ENCODE data around the gene KIAA1217. TPM values are rescaled to one million over a fixed set of nuclear protein-coding genes. Genes with fewer than 3 reads are reported as not detected.

KIAA1217 gene
- total RNA-seq, 1 experiment from 2014 or later = 23.4 TPM

- TF ChIP-seq ZNF396 (CRISPR knock-in tag; IDR thresholded peaks at IDR 0.05; ENCODE audit: borderline replicate concordance) (no peak), NFYB (CRISPR knock-in tag; conservative IDR thresholded peaks at IDR 0.05; ENCODE audit: low read depth) (no peak), JUN (CRISPR knock-in tag; IDR thresholded peaks at IDR 0.05) (no peak), TCF7 (CRISPR knock-in tag; IDR thresholded peaks at IDR 0.05; ENCODE audit: low read depth) (no peak), CREB1 (CRISPR knock-in tag; IDR thresholded peaks at IDR 0.05) (no peak), FOXK1 (CRISPR knock-in tag; IDR thresholded peaks at IDR 0.05) (no peak)
- TF ChIP-seq, protein P1, sequence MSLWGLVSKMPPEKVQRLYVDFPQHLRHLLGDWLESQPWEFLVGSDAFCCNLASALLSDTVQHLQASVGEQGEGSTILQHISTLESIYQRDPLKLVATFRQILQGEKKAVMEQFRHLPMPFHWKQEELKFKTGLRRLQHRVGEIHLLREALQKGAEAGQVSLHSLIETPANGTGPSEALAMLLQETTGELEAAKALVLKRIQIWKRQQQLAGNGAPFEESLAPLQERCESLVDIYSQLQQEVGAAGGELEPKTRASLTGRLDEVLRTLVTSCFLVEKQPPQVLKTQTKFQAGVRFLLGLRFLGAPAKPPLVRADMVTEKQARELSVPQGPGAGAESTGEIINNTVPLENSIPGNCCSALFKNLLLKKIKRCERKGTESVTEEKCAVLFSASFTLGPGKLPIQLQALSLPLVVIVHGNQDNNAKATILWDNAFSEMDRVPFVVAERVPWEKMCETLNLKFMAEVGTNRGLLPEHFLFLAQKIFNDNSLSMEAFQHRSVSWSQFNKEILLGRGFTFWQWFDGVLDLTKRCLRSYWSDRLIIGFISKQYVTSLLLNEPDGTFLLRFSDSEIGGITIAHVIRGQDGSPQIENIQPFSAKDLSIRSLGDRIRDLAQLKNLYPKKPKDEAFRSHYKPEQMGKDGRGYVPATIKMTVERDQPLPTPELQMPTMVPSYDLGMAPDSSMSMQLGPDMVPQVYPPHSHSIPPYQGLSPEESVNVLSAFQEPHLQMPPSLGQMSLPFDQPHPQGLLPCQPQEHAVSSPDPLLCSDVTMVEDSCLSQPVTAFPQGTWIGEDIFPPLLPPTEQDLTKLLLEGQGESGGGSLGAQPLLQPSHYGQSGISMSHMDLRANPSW (CRISPR knock-in tag; conservative IDR thresholded peaks at IDR 0.05; ENCODE audit: low read depth) = no peak
Observed at GRCh38 chr10:24231200-24231599, 22.3 kb downstream of the KIAA1217 start (continued).

DNA sequence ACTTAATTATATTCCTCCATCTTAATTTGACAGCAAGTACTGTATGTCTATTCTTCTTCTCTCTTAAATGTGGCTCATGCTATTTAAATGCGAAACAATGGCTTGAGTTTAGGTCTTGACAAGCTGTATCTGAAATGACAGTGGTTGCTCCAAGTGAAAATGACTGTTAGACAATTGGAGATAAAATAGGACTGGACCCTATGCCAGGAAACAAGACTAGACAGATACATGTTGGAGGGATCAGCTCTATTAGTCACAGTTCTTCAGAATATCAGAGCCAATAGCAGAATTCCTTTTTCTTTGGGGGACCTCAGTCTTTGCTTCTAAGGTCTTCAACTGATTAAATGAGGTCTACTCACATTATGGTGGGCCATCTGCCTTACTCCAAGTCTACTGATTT is 25.8 kb downstream of the KIAA1217 start:
- ChIA-PET POLR2A (no interaction called here), CTCF (no interaction called here)
- Mint-ChIP-seq H3K4me3 (no peak overlapping the region), H3K27ac (no peak overlapping the region), H3K36me3 (no peaks in the 10 kb centered on the region), H3K27me3 (ENCODE audit: low read depth) (no peaks in the 10 kb centered on the region), H3K9me3 (no peaks in the 10 kb centered on the region), H3K4me1 (peaks cover 50% of the 10 kb centered on the region)
- TF ChIP-seq ELF4 (CRISPR knock-in tag; IDR thresholded peaks at IDR 0.05; ENCODE audit: low read depth) (no peak), HMGA2 (CRISPR knock-in tag; IDR thresholded peaks at IDR 0.05) (no peak), ZNF219 (CRISPR knock-in tag; IDR thresholded peaks at IDR 0.05; ENCODE audit: borderline replicate concordance) (no peak), ATF1 (CRISPR knock-in tag; IDR thresholded peaks at IDR 0.05) (no peak), FOXP1 (CRISPR knock-in tag; IDR thresholded peaks at IDR 0.05; ENCODE audit: borderline replicate concordance) (no peak), NFYB (CRISPR knock-in tag; conservative IDR thresholded peaks at IDR 0.05; ENCODE audit: low read depth) (no peak), MLX (CRISPR knock-in tag; IDR thresholded peaks at IDR 0.05) (no peak), CREM (CRISPR knock-in tag; IDR thresholded peaks at IDR 0.05) (no peak), ZNF317 (CRISPR knock-in tag; IDR thresholded peaks at IDR 0.05; ENCODE audit: borderline replicate concordance, low read depth) (no peak), HMGXB4 (CRISPR knock-in tag; IDR thresholded peaks at IDR 0.05) (no peak)
- TF ChIP-seq, protein P2, sequence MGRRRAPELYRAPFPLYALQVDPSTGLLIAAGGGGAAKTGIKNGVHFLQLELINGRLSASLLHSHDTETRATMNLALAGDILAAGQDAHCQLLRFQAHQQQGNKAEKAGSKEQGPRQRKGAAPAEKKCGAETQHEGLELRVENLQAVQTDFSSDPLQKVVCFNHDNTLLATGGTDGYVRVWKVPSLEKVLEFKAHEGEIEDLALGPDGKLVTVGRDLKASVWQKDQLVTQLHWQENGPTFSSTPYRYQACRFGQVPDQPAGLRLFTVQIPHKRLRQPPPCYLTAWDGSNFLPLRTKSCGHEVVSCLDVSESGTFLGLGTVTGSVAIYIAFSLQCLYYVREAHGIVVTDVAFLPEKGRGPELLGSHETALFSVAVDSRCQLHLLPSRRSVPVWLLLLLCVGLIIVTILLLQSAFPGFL (CRISPR knock-in tag; IDR thresholded peaks at IDR 0.05; ENCODE audit: borderline replicate concordance) = no peak
- no peak for DNase-seq (ENCODE audit: low spot score)
- ATAC-seq = no peak

GRCh38 chr10:24235471-24235870 is 26.5 kb downstream of the KIAA1217 start:
- Mint-ChIP-seq H3K36me3 (no peaks in the 10 kb centered on the region), H3K27me3 (ENCODE audit: low read depth) (no peaks in the 10 kb centered on the region), H3K9me3 (no peaks in the 10 kb centered on the region), H3K27ac (no peak overlapping the region), H3K4me3 (no peak overlapping the region), H3K4me1 (peaks cover 56% of the 10 kb centered on the region)
- CTCF ChIA-PET = interaction anchor here (1.0 kb wide), 1 partner anchor 29 kb away, joined by 3 read pairs; no protein-coding TSS in a partner anchor
- TF ChIP-seq E2F5 (CRISPR knock-in tag; IDR thresholded peaks at IDR 0.05) = no peak
- TF ChIP-seq HMGA2 (CRISPR knock-in tag; IDR thresholded peaks at IDR 0.05) = no peak
- DNase-seq (ENCODE audit: low spot score) (no peak), ATAC-seq (no peak)
- POLR2A ChIA-PET = no interaction called here
